22Rv1 (cell line): ENCODE data around the gene ZNF385C.

Experiments
- CTCF ChIP-seq: fragments of 450-650 bp; IDR thresholded peaks from 2 replicates; pipeline ENCODE4 v1.5.1; 2017; ENCODE audit warnings: mild to moderate bottlenecking
- ZFX ChIP-seq: fragments of 450-650 bp; IDR thresholded peaks from 2 replicates; pipeline ENCODE4 v1.6.1; 2017; ENCODE audit warnings: antibody characterized with exemption, borderline replicate concordance

DNA sequence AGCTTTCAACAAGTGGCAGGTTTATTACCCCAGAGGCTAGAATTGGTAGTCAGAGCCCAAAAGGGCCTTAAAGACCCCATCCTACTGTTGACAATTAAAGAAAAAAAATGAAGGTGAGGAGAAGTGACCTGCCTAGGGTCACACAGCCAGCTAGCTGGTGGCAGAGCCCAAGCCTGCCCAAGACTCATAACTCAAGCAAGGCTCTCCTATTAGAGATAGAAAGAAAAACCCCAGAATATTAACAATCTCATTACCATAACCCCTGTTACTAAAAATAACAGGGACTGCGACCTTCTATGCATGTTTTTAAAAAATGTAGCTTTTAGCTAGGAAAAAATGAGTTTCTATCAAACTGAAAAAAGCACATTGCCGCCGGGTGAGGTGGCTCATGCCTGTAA, 38.4 kb upstream of the ZNF385C start:
- TF ChIP-seq CTCF (no peak), ZFX (no peak)
